Measurements from ENCODE around the gene GPR142.

The GPR142 gene

DNA sequence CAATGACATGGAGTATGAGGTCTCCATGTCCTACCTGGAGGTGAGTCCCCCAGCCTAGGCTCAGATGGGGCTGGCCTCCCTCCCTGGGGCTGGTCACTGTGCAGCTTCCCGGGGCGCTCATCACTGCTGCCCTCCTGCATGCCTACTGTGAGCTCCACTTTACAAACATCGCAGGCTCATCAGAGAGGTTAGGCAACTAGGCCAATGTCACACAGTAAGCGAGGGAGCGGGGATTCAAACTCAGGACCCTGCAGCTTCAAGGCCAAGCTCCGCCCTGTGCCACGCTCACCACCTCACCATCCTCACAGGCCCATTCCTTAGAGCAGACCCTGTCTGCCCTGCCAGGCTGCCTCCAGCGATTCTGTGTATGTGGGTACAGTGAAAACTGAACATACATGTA is 24.2 kb upstream of the GPR142 start:
- peaks cover 4% of the 10 kb centered on the region for H3K27me3 ChIP-seq (ENCODE audit: insufficient read depth, low read length, poor library complexity)
- no peak overlapping the region for H3K4me2 ChIP-seq (ENCODE audit: insufficient read depth, low read length)
- H3K9ac ChIP-seq (ENCODE audit: low read depth, low read length) = no peak overlapping the region
- DNase-seq (no peak), ATAC-seq (ENCODE audit: insufficient read depth, low read depth) (no peak)
- H3K27ac ChIP-seq (ENCODE audit: low read length) = no peak overlapping the region
- no peak overlapping the region for H3K4me3 ChIP-seq (ENCODE audit: low read depth in 1 of 2, low read length in 2 of 2)
- no peak for TF ChIP-seq EZH2 (IDR thresholded peaks at IDR 0.05; ENCODE audit: borderline replicate concordance, low read depth, low read length, severe bottlenecking)
- no peak for TF ChIP-seq CTCF (IDR thresholded peaks at IDR 0.05; ENCODE audit: borderline replicate concordance, extremely low read depth, low read length, poor library complexity, severe bottlenecking)
- H3K9me3 ChIP-seq (ENCODE audit: insufficient read depth, low read length, severe bottlenecking) = no peaks in the 10 kb centered on the region
- H2AFZ ChIP-seq (ENCODE audit: low read depth, low read length) = no peak overlapping the region
- no peaks in the 10 kb centered on the region for H3K79me2 ChIP-seq (ENCODE audit: insufficient read depth, low read length)
- H3K4me1 ChIP-seq (ENCODE audit: insufficient read depth, low read length) = no peaks in the 10 kb centered on the region
- H3K36me3 ChIP-seq (ENCODE audit: insufficient read depth, low read length) = no peaks in the 10 kb centered on the region
- peaks cover 8% of the 10 kb centered on the region; the same call in 1 of the 2 replicates for H4K20me1 ChIP-seq (ENCODE audit: insufficient read depth, low read length)

- Histone ChIP-seq H3K36me3 (ENCODE audit: insufficient read depth, low read length) (no peaks in the 10 kb centered on the region), H3K9me3 (ENCODE audit: insufficient read depth, low read length, severe bottlenecking) (no peaks in the 10 kb centered on the region), H3K4me1 (ENCODE audit: insufficient read depth, low read length) (no peaks in the 10 kb centered on the region), H3K79me2 (ENCODE audit: insufficient read depth, low read length) (no peaks in the 10 kb centered on the region), H2AFZ (ENCODE audit: low read depth, low read length) (no peak overlapping the region), H3K4me2 (ENCODE audit: insufficient read depth, low read length) (no peak overlapping the region), H4K20me1 (ENCODE audit: insufficient read depth, low read length) (peaks cover 8% of the 10 kb centered on the region; the same call in 1 of the 2 replicates), H3K27me3 (ENCODE audit: insufficient read depth, low read length, poor library complexity) (peaks cover 4% of the 10 kb centered on the region), H3K4me3 (ENCODE audit: low read depth in 1 of 2, low read length in 2 of 2) (no peak overlapping the region), H3K9ac (ENCODE audit: low read depth, low read length) (no peak overlapping the region), H3K27ac (ENCODE audit: low read length) (no peak overlapping the region)
- no peak for TF ChIP-seq EZH2 (IDR thresholded peaks at IDR 0.05; ENCODE audit: borderline replicate concordance, low read depth, low read length, severe bottlenecking)
- TF ChIP-seq CTCF (IDR thresholded peaks at IDR 0.05; ENCODE audit: borderline replicate concordance, extremely low read depth, low read length, poor library complexity, severe bottlenecking) = no peak
- ATAC-seq (ENCODE audit: insufficient read depth, low read depth) (no peak), DNase-seq (no peak)
These were observed 23.6 kb upstream of the GPR142 start for GRCh38 chr17:74343526-74344284.

DNA sequence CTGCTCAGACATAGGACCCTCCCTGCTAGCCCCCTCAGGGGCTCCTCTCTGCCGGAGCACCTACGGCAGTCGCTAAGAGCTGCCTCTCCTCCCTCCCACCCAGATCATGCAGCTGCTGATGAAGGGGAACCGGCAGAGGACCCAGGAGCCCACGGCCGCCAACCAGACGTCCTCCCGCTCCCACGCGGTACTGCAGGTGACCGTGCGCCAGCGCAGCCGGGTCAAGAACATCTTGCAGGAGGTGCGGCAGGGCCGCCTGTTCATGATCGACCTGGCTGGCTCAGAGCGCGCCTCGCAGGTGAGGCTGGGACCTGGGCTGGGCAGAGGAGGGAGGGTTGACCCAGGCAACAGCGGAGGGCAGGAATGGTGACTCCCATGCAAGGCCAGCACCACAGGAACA is 22.6 kb upstream of the GPR142 start:
- Histone ChIP-seq H3K79me2 (ENCODE audit: insufficient read depth, low read length) (no peaks in the 10 kb centered on the region), H3K9ac (ENCODE audit: low read depth, low read length) (no peak overlapping the region), H3K36me3 (ENCODE audit: insufficient read depth, low read length) (no peaks in the 10 kb centered on the region), H3K27ac (ENCODE audit: low read length) (no peak overlapping the region), H3K27me3 (ENCODE audit: insufficient read depth, low read length, poor library complexity) (peaks cover 4% of the 10 kb centered on the region), H3K4me1 (ENCODE audit: insufficient read depth, low read length) (no peaks in the 10 kb centered on the region), H4K20me1 (ENCODE audit: insufficient read depth, low read length) (peaks cover 8% of the 10 kb centered on the region; the same call in 1 of the 2 replicates), H3K4me2 (ENCODE audit: insufficient read depth, low read length) (no peak overlapping the region), H2AFZ (ENCODE audit: low read depth, low read length) (no peak overlapping the region), H3K4me3 (ENCODE audit: low read depth in 1 of 2, low read length in 2 of 2) (no peak overlapping the region), H3K9me3 (ENCODE audit: insufficient read depth, low read length, severe bottlenecking) (no peaks in the 10 kb centered on the region)
- no peak for TF ChIP-seq EZH2 (IDR thresholded peaks at IDR 0.05; ENCODE audit: borderline replicate concordance, low read depth, low read length, severe bottlenecking)
- TF ChIP-seq CTCF (IDR thresholded peaks at IDR 0.05; ENCODE audit: borderline replicate concordance, extremely low read depth, low read length, poor library complexity, severe bottlenecking) = no peak
- ATAC-seq (ENCODE audit: insufficient read depth, low read depth) = no peak
- DNase-seq = no peak
